Mammary epithelial cell (primary cell): Measurements from ENCODE around the gene TTYH2.

Experiments
- CTCF ChIP-seq, 2 donors: IDR thresholded peaks in 1 of 2; conservative IDR thresholded peaks in 1 of 2; 2 replicates each; pipeline ENCODE4 v1.5.1; 2011 to 2012; ENCODE audit warnings: inconsistent platforms in 2 of 2, low read length in 2 of 2, mild to moderate bottlenecking in 2 of 2, control low read depth in 1 of 2, low read depth in 1 of 2; ENCODE audit not compliant: insufficient read depth in 1 of 2; ENCODE audit errors: extremely low read depth in 1 of 2
- EZH2 ChIP-seq: IDR thresholded peaks from 2 replicates; pipeline ENCODE4 v1.6.1; 2012; ENCODE audit warnings: low read length, inconsistent platforms, borderline replicate concordance

DNA sequence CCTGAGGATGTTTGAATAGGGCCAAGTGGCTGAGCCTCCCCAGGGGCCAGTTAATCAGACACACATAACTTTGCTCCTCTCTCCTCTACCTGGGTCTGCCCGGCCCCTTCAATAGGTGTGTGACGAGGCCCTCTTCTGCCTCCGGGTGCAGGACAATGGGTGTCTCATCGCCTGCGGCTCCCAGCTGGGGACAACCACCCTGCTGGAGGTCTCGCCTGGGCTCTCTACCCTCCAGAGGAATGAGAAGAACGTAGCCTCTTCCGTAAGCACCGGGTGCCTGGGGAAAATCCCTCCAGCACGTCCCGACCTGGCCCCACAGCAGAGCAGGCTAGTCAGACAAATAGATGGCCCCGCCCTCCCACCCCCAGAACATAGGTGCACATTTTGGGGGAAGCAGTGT, 96.5 kb downstream of the TTYH2 start:
- TF ChIP-seq CTCF (conservative IDR thresholded peaks at IDR 0.05 in 1 of 2, IDR thresholded peaks at IDR 0.05 in 1 of 2; ENCODE audit: extremely low read depth in 1 of 2, insufficient read depth in 1 of 2, low read depth in 1 of 2, low read length in 2 of 2) (no peak), EZH2 (no peak)
